ENCODE measurements around the gene PPP2CA.
"Not testable (repeated sequence)": the region's sequence is repeated elsewhere in the genome, so short reads cannot be mapped to it uniquely, and the experiment has no call there.

The PPP2CA gene

GRCh38 chr5:134188092-134188491 lies 37.8 kb downstream of the PPP2CA start:
- DNase-seq, result no peak

DNA sequence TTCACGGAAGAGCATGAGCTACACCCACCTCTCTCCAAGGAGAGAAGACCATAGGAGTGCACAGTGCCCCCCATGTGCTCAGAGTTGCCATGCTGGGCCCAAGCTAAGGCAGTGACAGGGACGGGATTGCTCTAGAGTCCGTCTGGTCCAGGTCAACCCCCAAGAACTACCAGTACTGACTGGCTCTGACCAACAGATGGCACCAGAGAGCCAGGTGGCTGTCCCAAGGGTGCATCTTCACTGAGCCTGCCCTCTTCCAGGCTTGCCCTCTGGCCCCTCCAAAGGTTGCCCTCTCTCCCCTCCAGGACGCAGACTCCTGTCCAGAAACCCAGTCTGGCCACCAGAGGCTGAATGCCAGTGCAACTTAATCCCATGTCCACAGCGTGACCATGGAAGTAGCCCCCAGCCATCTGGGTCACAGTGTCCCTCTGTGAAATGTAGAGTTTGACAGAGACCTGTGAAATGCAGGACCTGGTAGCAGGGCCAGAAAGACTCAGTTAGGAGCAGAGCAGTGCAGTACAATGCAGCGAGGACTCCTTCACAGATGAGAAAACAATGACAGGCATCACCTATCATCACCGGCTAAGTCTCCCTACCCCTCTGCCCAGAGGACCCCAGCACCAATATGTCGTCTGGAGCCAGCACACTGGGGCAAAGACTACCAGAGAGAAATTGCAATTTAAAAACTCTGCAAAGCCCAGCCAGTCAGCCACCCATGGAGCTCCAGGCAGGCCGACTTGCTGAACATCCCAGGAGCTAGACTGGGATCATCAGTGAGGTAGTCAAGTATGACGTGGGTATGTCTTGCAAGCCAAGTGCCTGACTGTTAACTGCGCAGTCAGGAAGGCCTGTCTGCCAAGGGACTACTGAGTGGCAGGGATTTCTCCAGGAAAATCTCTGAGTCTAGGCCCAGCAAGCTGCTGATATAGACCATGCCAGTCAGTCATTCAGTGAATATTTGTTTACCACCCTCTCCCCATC lies 41.4 kb downstream of the PPP2CA start:
- DNase-seq, result peak; percentile 24

DNA sequence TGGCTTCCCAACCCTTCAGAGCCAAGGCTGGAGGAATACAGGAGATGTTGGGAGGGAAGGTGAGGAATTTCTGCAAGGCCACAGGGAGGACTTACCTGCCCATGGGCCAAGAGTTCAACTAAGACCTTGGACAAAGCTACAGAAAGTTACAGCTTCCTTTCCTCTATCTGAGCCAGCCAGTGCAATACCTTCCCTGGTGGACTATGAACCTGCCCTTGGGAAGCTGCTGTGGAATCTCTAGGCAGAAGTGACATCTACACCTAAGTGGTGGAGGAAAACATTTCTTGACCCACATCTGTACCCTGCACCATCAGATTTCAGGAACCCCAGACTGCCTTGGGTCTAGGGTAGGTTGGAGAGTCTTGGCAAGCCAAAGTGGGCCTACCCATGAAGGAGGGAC lies 42.4 kb downstream of the PPP2CA start:
- no peak for DNase-seq

GRCh38 chr5:134178096-134178419 lies 47.8 kb downstream of the PPP2CA start:
- no peak for DNase-seq

DNA sequence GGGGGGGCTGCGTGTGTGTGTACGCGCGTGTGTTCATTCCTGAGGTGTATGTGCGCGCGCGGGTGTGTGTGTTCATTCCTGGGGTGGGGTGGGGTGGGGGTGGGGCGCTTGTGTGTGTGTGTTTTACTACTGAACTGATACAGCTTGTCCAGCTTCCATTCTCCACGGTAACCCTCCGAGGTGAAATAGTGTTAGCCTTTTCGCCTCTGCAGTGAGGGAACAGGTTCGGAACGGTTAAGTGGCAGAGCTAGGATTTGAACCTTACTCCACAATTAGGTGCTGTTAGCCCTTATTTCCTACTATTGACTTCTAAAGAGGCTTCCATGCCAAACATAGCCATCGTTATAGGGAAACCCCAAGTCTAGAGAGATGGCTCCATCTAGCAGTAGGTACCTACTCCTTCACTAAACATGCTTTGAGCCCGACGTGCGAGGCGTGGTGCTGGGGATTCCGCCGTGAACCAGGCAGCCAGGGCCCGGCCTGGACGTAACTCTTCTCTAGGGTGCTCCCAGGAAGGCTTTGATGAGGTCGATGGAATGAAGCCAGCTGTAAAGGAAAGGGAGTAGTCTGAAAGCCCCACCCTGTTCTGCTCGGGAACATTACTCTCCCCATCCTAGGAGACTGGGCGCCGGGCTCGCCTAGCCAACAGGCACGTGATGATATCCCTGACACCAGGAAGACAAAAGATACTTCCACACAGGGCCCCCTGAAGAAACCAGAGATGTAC lies 48.3 kb downstream of the PPP2CA start:
- no peak for DNase-seq

DNA sequence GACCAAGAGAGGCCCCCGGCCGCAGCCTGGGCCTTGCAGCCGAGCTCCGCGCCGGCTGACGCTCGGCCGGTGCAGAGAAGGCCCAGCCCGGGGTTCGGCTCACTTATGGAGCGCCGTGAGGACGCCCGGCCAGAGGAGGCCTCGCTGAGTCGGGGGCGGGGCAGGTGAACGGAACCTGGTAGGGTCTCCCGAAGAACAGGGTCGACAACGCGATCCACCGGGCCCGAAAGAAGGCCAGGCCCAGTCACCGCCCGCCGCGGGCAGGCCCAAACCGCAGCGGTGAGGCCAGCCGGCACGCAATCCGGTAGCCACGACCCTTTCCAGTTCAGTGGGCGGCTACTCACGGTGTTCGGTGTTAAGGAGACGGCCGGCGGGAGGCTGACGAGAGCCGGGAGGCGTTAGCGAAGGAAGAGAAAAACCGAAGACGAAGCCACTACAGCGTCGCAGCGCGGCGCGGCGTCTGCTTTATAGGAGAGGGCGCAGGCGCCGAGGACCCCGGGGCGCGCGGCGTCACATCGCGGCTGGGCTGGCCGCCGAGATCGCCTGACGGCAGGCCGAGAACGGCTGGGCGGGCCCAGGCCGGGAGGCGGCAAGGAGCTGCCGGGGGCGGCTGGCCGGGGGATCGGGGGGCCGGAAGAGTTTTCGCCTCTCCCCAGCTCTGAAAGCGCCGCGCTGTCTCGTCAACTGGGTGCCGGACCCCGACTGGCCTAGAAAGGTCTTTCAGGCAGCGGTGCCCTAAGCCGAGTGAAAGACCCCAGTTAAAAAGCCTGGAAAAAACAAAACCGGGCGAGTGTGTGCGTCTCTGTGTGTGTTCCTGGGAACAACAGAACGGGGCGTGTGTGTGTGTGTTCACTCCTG lies 49.1 kb downstream of the PPP2CA start, which contains the start of gene SKP1:
TSS of gene SKP1 (minus strand) at position 440 of the 858 bp plus-strand sequence. CDS start 2,928 bp downstream, outside the sequence.
- DNase-seq, result peak; percentile 78

DNA sequence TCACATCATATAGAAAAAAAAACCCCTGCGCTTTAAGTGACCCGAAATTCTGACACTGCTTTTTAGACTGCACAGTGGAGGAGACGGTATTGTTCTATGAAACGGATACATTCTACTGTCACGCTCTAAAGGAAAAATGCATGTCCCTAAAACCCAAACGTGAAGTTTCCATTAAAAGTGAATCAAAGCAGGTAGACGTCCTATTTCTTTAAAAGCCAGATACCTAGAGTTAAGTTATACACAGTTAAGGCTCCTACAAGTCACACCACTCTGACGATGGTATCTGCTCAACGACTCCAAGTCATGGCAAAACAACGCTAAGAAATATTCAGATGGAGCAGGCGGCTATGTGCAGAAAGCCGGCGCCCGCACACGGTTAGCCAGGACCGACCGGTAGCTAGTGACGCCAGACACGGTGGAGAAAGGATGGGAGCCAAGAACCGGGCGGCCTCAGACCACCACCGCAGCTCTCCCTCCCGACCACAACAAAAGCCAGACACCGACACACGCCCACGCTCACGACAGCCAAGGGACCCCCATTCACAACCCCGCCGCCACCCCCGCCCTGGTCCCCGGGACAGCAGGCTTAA lies 49.9 kb downstream of the PPP2CA start:
- DNase-seq, result no peak

GRCh38 chr5:134174841-134175839 lies 50.7 kb downstream of the PPP2CA start:
- DNase-seq, result peak; percentile 18

GRCh38 chr5:134171972-134172371 lies 53.9 kb downstream of the PPP2CA start:
- DNase-seq, result no peak

DNA sequence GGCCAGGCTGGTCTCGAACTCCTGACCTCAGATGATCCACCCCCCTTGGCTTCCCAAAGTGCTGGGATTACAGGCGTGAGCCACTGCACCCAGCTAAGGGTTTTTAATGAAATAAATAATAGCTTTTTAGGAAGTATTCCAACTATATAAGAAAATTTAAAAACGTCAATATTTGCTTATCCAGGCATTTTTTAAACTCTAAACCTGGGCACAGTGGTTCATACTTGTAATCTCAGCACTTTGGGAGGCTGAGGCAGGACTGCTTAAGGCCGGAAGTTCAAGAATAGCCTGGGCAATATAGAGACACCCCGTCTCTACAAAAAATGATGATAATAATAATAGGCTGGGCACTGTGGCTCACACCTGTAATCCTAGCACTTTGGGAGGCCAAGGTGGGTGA lies 63.3 kb downstream of the PPP2CA start:
- no peak for DNase-seq

GRCh38 chr5:134161513-134162395 lies 64.1 kb downstream of the PPP2CA start:
- no peak for DNase-seq

- DNase-seq, result no peak
These were observed 72.2 kb downstream of the PPP2CA start for GRCh38 chr5:134153657-134154056.

- DNase-seq, result no peak
These were observed 72.6 kb downstream of the PPP2CA start for GRCh38 chr5:134153241-134153640.

- not testable (repeated sequence) for DNase-seq
These were observed 73.6 kb downstream of the PPP2CA start for GRCh38 chr5:134152173-134152832.

DNA sequence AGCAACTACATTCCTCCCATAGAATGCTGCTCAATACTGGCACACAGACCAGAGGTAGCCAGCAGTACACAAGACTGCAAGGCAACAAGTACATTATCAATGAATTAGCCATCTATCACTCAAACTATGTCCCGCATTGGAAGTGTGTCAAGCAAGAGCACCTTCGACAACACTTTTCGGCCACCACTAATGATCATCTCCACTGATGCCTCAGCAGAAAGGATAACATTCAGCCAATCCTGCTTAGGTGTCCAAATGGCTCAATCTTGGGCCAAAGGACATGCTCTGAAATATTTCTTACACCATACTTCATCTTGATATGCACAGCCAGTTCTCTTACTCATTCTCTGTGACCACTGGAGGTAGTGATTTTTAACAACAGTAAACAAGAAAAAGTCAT lies 74.2 kb downstream of the PPP2CA start:
- no peak for DNase-seq

DNA sequence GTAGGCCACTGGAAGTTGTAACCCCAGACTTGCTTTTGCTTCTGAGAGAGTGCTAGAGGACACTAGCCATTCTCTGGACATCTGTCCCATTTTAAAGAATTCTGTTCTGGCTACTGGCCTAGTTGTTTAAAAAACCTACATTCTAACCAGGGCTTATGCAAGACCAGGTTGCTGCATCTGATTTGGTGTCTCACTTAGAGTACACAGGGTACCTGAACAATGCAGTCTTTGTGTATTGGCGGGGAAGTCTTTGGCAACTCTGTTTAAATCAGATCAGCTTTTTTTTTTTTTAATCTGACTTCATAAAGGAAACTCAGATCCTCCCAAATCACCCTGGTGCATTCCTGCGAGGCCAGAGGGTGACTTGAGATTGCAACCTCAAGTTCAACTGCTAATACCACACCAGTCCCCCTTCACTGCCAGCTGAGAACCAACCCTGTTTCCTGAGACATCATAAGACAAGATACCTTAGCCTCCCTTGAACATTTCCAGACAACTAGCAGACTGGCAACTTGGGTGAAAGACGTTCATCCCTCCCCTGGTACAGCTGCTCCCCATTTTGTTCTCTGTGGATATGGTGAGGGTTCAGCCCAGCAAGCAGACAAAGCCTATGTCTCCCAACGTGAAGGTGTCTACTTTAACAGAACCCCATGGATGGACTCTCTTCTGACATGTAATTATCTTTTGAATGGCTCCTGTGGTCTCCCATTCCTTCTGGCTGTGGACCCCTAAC lies 76.1 kb downstream of the PPP2CA start:
- DNase-seq, result no peak

- no peak for DNase-seq
These were observed 76.8 kb downstream of the PPP2CA start for GRCh38 chr5:134148986-134149539.

DNA sequence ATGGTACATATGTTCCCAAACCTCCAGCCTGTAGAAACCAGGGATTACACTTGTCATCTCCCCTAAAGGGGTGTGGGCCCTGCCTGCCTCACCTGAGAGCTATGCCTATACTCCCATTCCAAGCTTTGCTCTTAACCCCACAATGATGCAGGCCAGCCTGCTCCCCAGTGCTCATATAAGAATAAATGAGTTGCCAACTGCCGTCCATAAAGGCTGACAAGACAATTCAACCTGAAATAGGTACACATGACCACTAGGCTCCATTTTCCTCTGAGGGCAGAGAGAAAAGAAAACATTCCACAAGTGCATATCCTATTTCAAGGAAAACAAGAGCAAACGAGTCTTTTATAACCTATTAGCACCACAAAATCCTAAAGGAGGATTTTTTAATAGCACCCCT lies 77.6 kb downstream of the PPP2CA start:
- DNase-seq, result no peak
